GM19324 (cell line): ENCODE data around the gene SNRPF.

Source experiments
- ATAC-seq: cut with Tn5 transposase; IDR thresholded peaks from one replicate; pipeline ENCODE4 v1.9.1; 2021; ENCODE audit warnings: mild to moderate bottlenecking, moderate library complexity; ENCODE audit not compliant: unreplicated experiment, low FRiP score

SNRPF gene

GRCh38 chr12:95857799-95858198, 953 bp upstream of the SNRPF start:
- no peak for ATAC-seq

GRCh38 chr12:95859344-95859816, 628 bp downstream of the SNRPF start:
- ATAC-seq: no peak

- ATAC-seq: no peak
These were observed 1.4 kb downstream of the SNRPF start for GRCh38 chr12:95859947-95860850.

GRCh38 chr12:95862038-95862437, 3.3 kb downstream of the SNRPF start:
- no peak for ATAC-seq

GRCh38 chr12:95863337-95863736, 4.6 kb downstream of the SNRPF start:
- no peak for ATAC-seq

- no peak for ATAC-seq
These were observed 12.1 kb downstream of the SNRPF start for GRCh38 chr12:95870897-95871296.

GRCh38 chr12:95874452-95874851, 15.7 kb downstream of the SNRPF start:
- no peak for ATAC-seq

GRCh38 chr12:95877622-95878021, 18.9 kb downstream of the SNRPF start:
- ATAC-seq: no peak

GRCh38 chr12:95880895-95881294, 22.1 kb downstream of the SNRPF start:
- no peak for ATAC-seq

GRCh38 chr12:95881331-95881955, 22.7 kb downstream of the SNRPF start:
- no peak for ATAC-seq

- ATAC-seq: no peak
These were observed 23.3 kb downstream of the SNRPF start for GRCh38 chr12:95882080-95882479.

GRCh38 chr12:95882873-95883272, 24.1 kb downstream of the SNRPF start:
- ATAC-seq: no peak

GRCh38 chr12:95884998-95885397, 26.2 kb downstream of the SNRPF start:
- no peak for ATAC-seq

GRCh38 chr12:95887311-95887710, 28.6 kb downstream of the SNRPF start:
- ATAC-seq: no peak

GRCh38 chr12:95890958-95891357, 32.2 kb downstream of the SNRPF start:
- no peak for ATAC-seq

GRCh38 chr12:95896846-95897245, 38.1 kb downstream of the SNRPF start:
- ATAC-seq: no peak

- ATAC-seq: no peak
These were observed 39.3 kb downstream of the SNRPF start for GRCh38 chr12:95898081-95898480.

GRCh38 chr12:95908573-95908972, 49.8 kb downstream of the SNRPF start:
- ATAC-seq: no peak

GRCh38 chr12:95909871-95910270, 51.1 kb downstream of the SNRPF start:
- no peak for ATAC-seq
